Fibroblast of pulmonary artery (primary cell): Measurements from ENCODE around the gene NEIL3.
A peak's percentile ranks its signal among the peaks of the same experiment; 100 is the strongest.

ENCODE experiments used
- DNase-seq: peaks from one replicate; pipeline ENCODE4 v3.0.0-alpha.2; 2010; ENCODE audit warnings: low read depth
- H3K4me3 ChIP-seq: replicated peaks from 2 replicates; pipeline ENCODE4 v1.5.1; 2011; ENCODE audit warnings: low read depth, mild to moderate bottlenecking, control low read depth, low read length, moderate library complexity
- TF ChIP-seq, protein P1 (sequence below): IDR thresholded peaks from 2 replicates; pipeline ENCODE4 v1.5.1; 2011; ENCODE audit warnings: mild to moderate bottlenecking, control low read depth, low read length, inconsistent platforms; ENCODE audit errors: missing control alignments

NEIL3 gene

DNA sequence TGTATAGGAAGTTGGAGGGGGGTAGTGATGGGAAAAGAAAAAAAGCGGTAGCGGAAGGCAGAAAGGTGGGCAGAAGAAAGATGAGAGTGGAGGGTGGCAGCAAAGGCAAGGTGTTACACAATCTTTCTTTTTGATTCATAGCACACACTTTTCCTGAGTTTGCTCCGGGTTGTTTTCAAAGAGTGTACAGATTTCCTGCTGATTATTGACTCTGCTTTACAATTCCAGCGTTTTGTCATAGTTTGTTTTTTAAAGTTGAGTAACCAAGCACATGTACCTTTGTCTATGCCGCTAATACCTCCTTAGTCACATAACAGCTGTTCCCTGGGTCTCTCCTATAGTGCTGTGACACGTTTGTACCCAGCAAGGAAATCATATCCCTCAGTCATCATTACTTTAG is 82.3 kb downstream of the NEIL3 start:
- TF ChIP-seq, protein P1, sequence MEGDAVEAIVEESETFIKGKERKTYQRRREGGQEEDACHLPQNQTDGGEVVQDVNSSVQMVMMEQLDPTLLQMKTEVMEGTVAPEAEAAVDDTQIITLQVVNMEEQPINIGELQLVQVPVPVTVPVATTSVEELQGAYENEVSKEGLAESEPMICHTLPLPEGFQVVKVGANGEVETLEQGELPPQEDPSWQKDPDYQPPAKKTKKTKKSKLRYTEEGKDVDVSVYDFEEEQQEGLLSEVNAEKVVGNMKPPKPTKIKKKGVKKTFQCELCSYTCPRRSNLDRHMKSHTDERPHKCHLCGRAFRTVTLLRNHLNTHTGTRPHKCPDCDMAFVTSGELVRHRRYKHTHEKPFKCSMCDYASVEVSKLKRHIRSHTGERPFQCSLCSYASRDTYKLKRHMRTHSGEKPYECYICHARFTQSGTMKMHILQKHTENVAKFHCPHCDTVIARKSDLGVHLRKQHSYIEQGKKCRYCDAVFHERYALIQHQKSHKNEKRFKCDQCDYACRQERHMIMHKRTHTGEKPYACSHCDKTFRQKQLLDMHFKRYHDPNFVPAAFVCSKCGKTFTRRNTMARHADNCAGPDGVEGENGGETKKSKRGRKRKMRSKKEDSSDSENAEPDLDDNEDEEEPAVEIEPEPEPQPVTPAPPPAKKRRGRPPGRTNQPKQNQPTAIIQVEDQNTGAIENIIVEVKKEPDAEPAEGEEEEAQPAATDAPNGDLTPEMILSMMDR: no peak
- DNase-seq: no peak
- no peak overlapping the region for H3K4me3 ChIP-seq

- H3K4me3 ChIP-seq: no peak overlapping the region
- DNase-seq: no peak
- TF ChIP-seq, protein P1: no peak
These were observed 83.6 kb downstream of the NEIL3 start for GRCh38 chr4:177393236-177393635.

- DNase-seq: no peak
- TF ChIP-seq, protein P1: no peak
These were observed 86.7 kb downstream of the NEIL3 start for GRCh38 chr4:177396352-177396751.

GRCh38 chr4:177400030-177400429 is 90.4 kb downstream of the NEIL3 start:
- DNase-seq: peak; percentile 25
- H3K4me3 ChIP-seq: no peak overlapping the region
- TF ChIP-seq, protein P1: no peak

More at GRCh38 chr4:177396352-177396751, 86.7 kb downstream of the NEIL3 start:
- H3K4me3 ChIP-seq: no peak overlapping the region

DNA sequence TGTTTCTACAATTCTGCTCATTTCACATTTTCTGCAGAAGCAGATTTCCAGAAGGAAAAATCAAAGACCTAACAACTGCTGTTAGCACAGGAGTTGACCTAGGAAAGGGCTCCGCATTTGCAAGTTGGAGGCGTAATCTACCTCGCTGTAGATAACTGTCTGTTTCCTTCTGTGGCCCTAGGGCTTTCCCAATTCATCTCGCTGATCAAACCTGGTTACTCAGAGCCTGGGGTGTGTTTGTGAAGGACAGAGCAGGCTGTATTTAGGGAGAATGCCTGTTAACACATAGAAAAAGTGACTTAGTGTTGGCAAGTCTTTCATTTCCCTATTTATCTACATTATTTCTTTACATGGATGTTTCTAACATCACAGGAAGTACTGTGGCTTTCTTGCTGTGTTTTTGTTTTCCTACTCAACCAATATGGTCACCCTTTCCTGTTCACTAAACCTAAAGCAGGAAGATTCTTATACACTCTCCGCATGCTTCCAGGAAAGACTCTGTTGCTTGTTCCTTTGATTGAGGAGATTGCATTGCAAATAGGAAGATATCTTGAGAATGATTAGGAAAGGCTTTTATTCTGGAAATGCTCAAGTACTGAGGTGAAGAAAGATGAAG is 92.1 kb downstream of the NEIL3 start:
- TF ChIP-seq, protein P1: no peak
- DNase-seq: no peak
- H3K4me3 ChIP-seq: no peak overlapping the region

GRCh38 chr4:177403746-177404145 is 94.1 kb downstream of the NEIL3 start:
- TF ChIP-seq, protein P1: no peak
- no peak overlapping the region for H3K4me3 ChIP-seq
- no peak for DNase-seq

- H3K4me3 ChIP-seq: no peak overlapping the region
- DNase-seq: no peak
- TF ChIP-seq, protein P1: no peak
These were observed 94.7 kb downstream of the NEIL3 start for GRCh38 chr4:177404342-177404741.
